Mesothelial cell of epicardium (in vitro differentiated cells): ENCODE data around the gene RILPL2. TPM values are rescaled to one million over a fixed set of nuclear protein-coding genes. Genes with fewer than 3 reads are reported as not detected.

Experiments
- DNase-seq, 2 experiments: peaks; one replicate each; pipeline ENCODE4 v3.0.0; 2021; ENCODE audit warnings: low spot score in 2 of 2; ENCODE audit not compliant: unreplicated experiment in 2 of 2
- H3K27ac Mint-ChIP-seq: 2 replicates; pipeline ENCODE4 v1.8.0; 2021; ENCODE audit warnings: mixed read lengths
- H3K27me3 Mint-ChIP-seq: 2 replicates; pipeline ENCODE4 v1.8.0; 2021; ENCODE audit warnings: low read depth, mixed read lengths
- H3K36me3 Mint-ChIP-seq: 2 replicates; pipeline ENCODE4 v1.8.0; 2021; ENCODE audit warnings: mixed read lengths
- H3K4me1 Mint-ChIP-seq: 2 replicates; pipeline ENCODE4 v1.8.0; 2021; ENCODE audit warnings: mixed read lengths
- H3K4me3 Mint-ChIP-seq: 2 replicates; pipeline ENCODE4 v1.8.0; 2021; ENCODE audit warnings: mild to moderate bottlenecking, moderate library complexity, mixed read lengths
- H3K9me3 Mint-ChIP-seq: 2 replicates; pipeline ENCODE4 v1.8.0; 2021; ENCODE audit warnings: mixed read lengths
- CTCF ChIP-seq: fragments of 200-600 bp; sonication (generic); IDR thresholded peaks from one replicate; pipeline ENCODE4 v1.5.0; 2021; ENCODE audit warnings: antibody characterized with exemption; ENCODE audit not compliant: unreplicated experiment
- total RNA-seq: library from RNA; stranded (reverse); gene quantifications from 3 replicates; pipeline ENCODE4 v1.2.1, GENCODE V29; 2021

The RILPL2 gene
- total RNA-seq, 1 donor from 2014 or later = 2.4 TPM

- no peak overlapping the region for H3K4me3 Mint-ChIP-seq
- TF ChIP-seq CTCF = no peak
- H3K27ac Mint-ChIP-seq = no peak overlapping the region
- no peaks in the 10 kb centered on the region for H3K27me3 Mint-ChIP-seq
- peaks cover 32% of the 10 kb centered on the region for H3K36me3 Mint-ChIP-seq
- H3K4me1 Mint-ChIP-seq = peaks cover 2% of the 10 kb centered on the region
- no peak for DNase-seq
- no peaks in the 10 kb centered on the region for H3K9me3 Mint-ChIP-seq
These were observed 43.1 kb upstream of the RILPL2 start for GRCh38 chr12:123479442-123480180.

- Mint-ChIP-seq H3K27ac (no peak overlapping the region), H3K36me3 (peaks cover 33% of the 10 kb centered on the region), H3K9me3 (no peaks in the 10 kb centered on the region), H3K27me3 (no peaks in the 10 kb centered on the region), H3K4me3 (no peak overlapping the region), H3K4me1 (peaks cover 2% of the 10 kb centered on the region)
- no peak for TF ChIP-seq CTCF
- DNase-seq = no peak
These were observed 42.3 kb upstream of the RILPL2 start for GRCh38 chr12:123478762-123479161.

- no peak for DNase-seq
- Mint-ChIP-seq H3K9me3 (no peaks in the 10 kb centered on the region), H3K4me3 (no peak overlapping the region), H3K27ac (no peak overlapping the region), H3K4me1 (peaks cover 2% of the 10 kb centered on the region), H3K27me3 (no peaks in the 10 kb centered on the region), H3K36me3 (peaks cover 31% of the 10 kb centered on the region)
- no peak for TF ChIP-seq CTCF
These were observed 41.6 kb upstream of the RILPL2 start for GRCh38 chr12:123478069-123478468.

GRCh38 chr12:123475246-123475703, 38.8 kb upstream of the RILPL2 start:
- H3K4me1 Mint-ChIP-seq = peaks cover 2% of the 10 kb centered on the region
- peaks cover 39% of the 10 kb centered on the region for H3K36me3 Mint-ChIP-seq
- no peak for DNase-seq
- TF ChIP-seq CTCF = no peak
- no peak overlapping the region for H3K4me3 Mint-ChIP-seq
- no peaks in the 10 kb centered on the region for H3K27me3 Mint-ChIP-seq
- H3K27ac Mint-ChIP-seq = no peak overlapping the region
- no peaks in the 10 kb centered on the region for H3K9me3 Mint-ChIP-seq

GRCh38 chr12:123474485-123475245, 38.2 kb upstream of the RILPL2 start:
- H3K4me3 Mint-ChIP-seq = no peak overlapping the region
- DNase-seq = no peak
- no peaks in the 10 kb centered on the region for H3K27me3 Mint-ChIP-seq
- H3K4me1 Mint-ChIP-seq = peaks cover 2% of the 10 kb centered on the region
- peaks cover 38% of the 10 kb centered on the region for H3K36me3 Mint-ChIP-seq
- no peak for TF ChIP-seq CTCF
- H3K27ac Mint-ChIP-seq = no peak overlapping the region
- H3K9me3 Mint-ChIP-seq = no peaks in the 10 kb centered on the region
